ENCODE data around the gene PMM2. TPM values are rescaled to one million over a fixed set of nuclear protein-coding genes. Genes with fewer than 3 reads are reported as not detected.
"Not testable (repeated sequence)": the region's sequence is repeated elsewhere in the genome, so short reads cannot be mapped to it uniquely, and the experiment has no call there.

PMM2 gene
- polyA plus RNA-seq, 3 donors = 19.8 to 24.5 (median 24.3) TPM

GRCh38 chr16:8872967-8873865, 75.6 kb downstream of the PMM2 start:
- DNase-seq (ENCODE audit: extremely low read depth in 1 of 11, low read depth in 9 of 11, low spot score in 4 of 11) = no peak

DNA sequence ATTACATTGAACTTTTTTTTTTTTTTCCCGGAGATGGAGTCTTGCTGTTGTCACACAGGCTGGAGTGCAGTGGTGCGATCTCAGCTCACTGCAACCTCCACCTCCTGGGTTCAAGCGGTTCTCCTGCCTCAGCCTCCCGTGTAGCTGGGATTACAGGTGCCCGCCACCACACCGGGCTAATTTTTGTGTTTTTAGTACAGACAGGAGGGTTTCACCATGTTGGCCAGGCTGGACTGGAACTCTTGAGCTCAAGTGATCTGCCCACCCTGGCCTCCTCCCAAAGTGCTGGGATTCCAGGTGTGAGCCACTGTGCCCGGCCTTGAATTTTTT, 76.2 kb downstream of the PMM2 start:
- DNase-seq (ENCODE audit: extremely low read depth in 1 of 11, low read depth in 9 of 11, low spot score in 4 of 11) = not testable (repeated sequence)

GRCh38 chr16:8874388-8874787, 76.7 kb downstream of the PMM2 start:
- DNase-seq (ENCODE audit: extremely low read depth in 1 of 11, low read depth in 9 of 11, low spot score in 4 of 11) = no peak

GRCh38 chr16:8875317-8875716, 77.7 kb downstream of the PMM2 start:
- not testable (repeated sequence) for DNase-seq (ENCODE audit: extremely low read depth in 1 of 11, low read depth in 9 of 11, low spot score in 4 of 11)

GRCh38 chr16:8877894-8878522, 80.4 kb downstream of the PMM2 start:
- no peak for DNase-seq (ENCODE audit: extremely low read depth in 1 of 11, low read depth in 9 of 11, low spot score in 4 of 11)

DNA sequence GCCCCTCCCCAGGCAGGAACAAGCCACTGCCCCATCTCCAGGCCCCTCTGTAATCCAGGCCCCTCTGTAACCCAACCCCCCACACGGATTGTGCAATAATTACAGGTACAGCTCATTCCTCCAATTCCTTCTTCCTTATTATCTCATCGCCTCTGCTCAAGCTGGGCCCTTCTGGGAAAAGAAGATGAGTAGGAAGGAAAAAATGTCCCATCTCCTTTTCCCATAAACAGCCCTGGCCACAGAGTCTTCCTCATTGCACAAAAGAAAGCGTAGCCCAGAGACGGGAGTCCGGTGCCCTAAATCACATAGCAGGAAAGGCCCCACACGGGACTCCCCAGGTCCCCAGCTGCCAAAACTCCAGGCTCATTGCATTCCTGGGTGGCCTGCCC, 80.9 kb downstream of the PMM2 start:
- no peak for DNase-seq (ENCODE audit: extremely low read depth in 1 of 11, low read depth in 9 of 11, low spot score in 4 of 11)

DNA sequence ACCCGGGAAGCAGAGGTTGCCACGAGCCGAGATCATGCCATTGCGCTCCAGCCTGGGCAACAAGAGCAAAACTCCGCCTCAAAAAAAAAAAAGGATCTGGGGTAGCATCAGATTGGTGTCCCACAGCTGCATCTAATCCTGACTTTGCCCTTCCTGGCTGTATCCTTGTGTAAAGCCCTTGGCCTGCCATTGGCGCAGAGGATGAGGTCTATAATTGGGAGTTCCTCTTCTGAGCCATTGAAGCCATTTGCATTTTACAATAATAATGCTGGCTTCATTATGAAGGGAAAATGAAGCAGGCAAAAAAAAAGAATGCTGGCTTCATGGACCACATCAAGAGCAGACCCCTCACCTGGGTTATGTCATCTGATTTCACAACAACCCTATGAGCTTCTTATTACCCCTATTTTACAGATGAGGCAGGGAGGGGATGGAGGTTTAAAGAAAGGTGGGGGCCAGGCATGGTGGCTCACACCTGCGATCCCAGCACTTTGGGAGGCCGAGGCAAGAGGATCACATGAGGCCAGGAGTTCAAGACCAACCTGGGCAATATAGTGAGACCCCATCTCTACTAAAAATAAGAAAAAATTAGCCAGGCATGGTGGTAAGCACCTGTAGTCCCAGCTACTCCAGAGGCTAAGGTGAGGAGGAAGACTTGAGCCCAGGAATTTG, 83.3 kb downstream of the PMM2 start:
- DNase-seq (ENCODE audit: extremely low read depth in 1 of 11, low read depth in 9 of 11, low spot score in 4 of 11) = no peak

- no peak for DNase-seq (ENCODE audit: extremely low read depth in 1 of 11, low read depth in 9 of 11, low spot score in 4 of 11)
Measured at GRCh38 chr16:8882041-8882617, 84.5 kb downstream of the PMM2 start, which contains the start of gene LITAFD. LITAFD (plus strand) TSS chr16:8882351; CDS start chr16:8884356, 2,005 bp downstream.

- no peak for DNase-seq (ENCODE audit: extremely low read depth in 1 of 11, low read depth in 9 of 11, low spot score in 4 of 11)
Measured at GRCh38 chr16:8882725-8883377, 85.2 kb downstream of the PMM2 start.

- no peak for DNase-seq (ENCODE audit: extremely low read depth in 1 of 11, low read depth in 9 of 11, low spot score in 4 of 11)
Measured at GRCh38 chr16:8885674-8886592, 88.3 kb downstream of the PMM2 start.

DNA sequence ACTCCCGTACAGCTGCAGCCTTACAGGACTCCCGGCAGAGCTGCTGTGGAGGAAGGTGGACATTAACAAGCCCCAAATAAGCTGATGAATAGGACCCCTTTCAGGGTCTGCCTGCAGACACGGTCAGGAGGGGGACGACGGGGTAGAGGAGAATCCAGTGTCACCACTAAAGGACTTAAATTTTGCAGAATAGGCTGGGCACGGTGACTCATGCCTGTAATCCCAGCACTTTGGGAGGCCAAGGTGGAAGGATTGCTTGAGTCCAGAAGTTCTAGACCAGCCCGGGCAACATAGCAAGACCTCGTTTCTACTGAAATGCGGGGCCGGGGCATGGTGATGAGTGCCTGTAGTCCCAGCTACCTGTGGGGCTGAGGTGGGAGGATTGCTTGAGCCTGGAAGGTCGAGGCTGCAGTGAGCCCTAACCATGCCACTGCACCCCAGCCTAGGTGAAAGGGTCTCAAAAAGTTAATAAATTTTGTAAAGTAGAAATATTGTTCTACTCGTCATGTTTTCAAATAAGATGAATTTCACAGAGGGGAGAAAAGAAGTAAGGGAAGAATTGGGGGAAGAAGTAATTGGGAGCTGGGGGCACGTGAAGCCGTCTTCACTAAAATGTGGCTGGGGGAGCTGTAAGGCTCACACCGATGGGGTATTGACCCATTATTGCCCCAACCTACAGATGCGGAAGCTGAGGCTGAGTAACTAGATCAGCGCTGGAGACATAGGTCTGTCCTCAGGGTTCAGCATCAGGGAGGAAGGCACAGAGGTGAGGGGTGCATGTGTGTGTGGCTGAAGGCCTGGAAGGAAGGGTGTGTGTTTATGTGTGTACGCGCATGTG, 89.2 kb downstream of the PMM2 start:
- DNase-seq (ENCODE audit: extremely low read depth in 1 of 11, low read depth in 9 of 11, low spot score in 4 of 11) = no peak

- no peak for DNase-seq (ENCODE audit: extremely low read depth in 1 of 11, low read depth in 9 of 11, low spot score in 4 of 11)
Measured at GRCh38 chr16:8887431-8887765, 89.8 kb downstream of the PMM2 start.

GRCh38 chr16:8887952-8888560, 90.4 kb downstream of the PMM2 start:
- no peak for DNase-seq (ENCODE audit: extremely low read depth in 1 of 11, low read depth in 9 of 11, low spot score in 4 of 11)

- DNase-seq (ENCODE audit: extremely low read depth in 1 of 11, low read depth in 9 of 11, low spot score in 4 of 11) = no peak
Measured at GRCh38 chr16:8888951-8889892, 91.6 kb downstream of the PMM2 start.

- DNase-seq (ENCODE audit: extremely low read depth in 1 of 11, low read depth in 9 of 11, low spot score in 4 of 11) = no peak
Measured at GRCh38 chr16:8889893-8890548, 92.4 kb downstream of the PMM2 start.

GRCh38 chr16:8890549-8890921, 92.9 kb downstream of the PMM2 start:
- DNase-seq (ENCODE audit: extremely low read depth in 1 of 11, low read depth in 9 of 11, low spot score in 4 of 11) = no peak

Data from renal cortex interstitium (tissue), 11 donors.